Stomach smooth muscle (tissue), 2 donors: ENCODE results near the gene TBCE.
A peak's percentile ranks its signal among the peaks of the same experiment; 100 is the strongest.
"Not testable (repeated sequence)": the region's sequence is repeated elsewhere in the genome, so short reads cannot be mapped to it uniquely, and the experiment has no call there.

Experiments used
- H3K27ac ChIP-seq: one replicate; pipeline ENCODE4 v1.7.0; 2013; ENCODE audit warnings: mild to moderate bottlenecking, low read length, inconsistent platforms
- H3K27me3 ChIP-seq, 2 donors: one replicate each; pipeline ENCODE4 v1.7.0; 2013; ENCODE audit warnings: low read length in 2 of 2; ENCODE audit not compliant: insufficient read depth in 2 of 2, control insufficient read depth in 1 of 2
- H3K36me3 ChIP-seq, 2 donors: one replicate each; pipeline ENCODE4 v1.7.0; 2013; ENCODE audit warnings: low read length in 2 of 2; ENCODE audit not compliant: control insufficient read depth in 2 of 2, insufficient read depth in 2 of 2
- H3K4me1 ChIP-seq: one replicate; pipeline ENCODE4 v1.7.0; 2013; ENCODE audit warnings: low read length; ENCODE audit not compliant: control insufficient read depth, insufficient read depth
- H3K4me3 ChIP-seq, 2 donors: one replicate each; pipeline ENCODE4 v1.7.0; 2013; ENCODE audit warnings: low read length in 2 of 2
- H3K9ac ChIP-seq, 2 donors: one replicate each; pipeline ENCODE4 v1.7.0; 2013; ENCODE audit warnings: low read length in 2 of 2, mild to moderate bottlenecking in 1 of 2
- H3K9me3 ChIP-seq, 2 donors: one replicate each; pipeline ENCODE4 v1.7.0; 2013; ENCODE audit warnings: low read length in 2 of 2; ENCODE audit not compliant: control insufficient read depth in 2 of 2
- donor health status: healthy.
- donor health status: Pancreatic carcinoma.

TBCE gene

DNA sequence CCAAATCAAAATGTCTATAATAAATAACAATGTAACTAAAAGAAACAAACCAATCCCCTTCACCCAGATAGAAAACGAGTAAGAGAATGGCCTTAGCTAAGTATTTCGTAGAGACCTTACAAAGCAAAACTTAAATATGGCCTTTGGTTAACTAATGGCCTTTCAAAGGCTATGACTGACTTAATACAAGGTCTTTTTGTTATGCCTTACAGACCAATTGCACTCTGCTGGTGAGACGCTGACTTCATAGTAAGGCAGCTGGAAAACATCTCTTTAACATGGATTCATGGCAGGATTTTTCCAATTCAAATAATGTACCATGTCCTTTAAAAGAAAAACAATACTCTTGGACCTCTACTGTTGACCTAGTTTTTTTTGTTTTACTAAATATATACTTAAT is 15.8 kb upstream of the TBCE start:
- no peaks in the 10 kb centered on the region for H3K9me3 ChIP-seq
- H3K9ac ChIP-seq, result no peak overlapping the region
- H3K4me3 ChIP-seq, result no peak overlapping the region
- H3K27ac ChIP-seq, result no peak overlapping the region
- H3K4me1 ChIP-seq, result no peaks in the 10 kb centered on the region
- H3K36me3 ChIP-seq, result no peaks in the 10 kb centered on the region
- H3K27me3 ChIP-seq, result no peaks in the 10 kb centered on the region

DNA sequence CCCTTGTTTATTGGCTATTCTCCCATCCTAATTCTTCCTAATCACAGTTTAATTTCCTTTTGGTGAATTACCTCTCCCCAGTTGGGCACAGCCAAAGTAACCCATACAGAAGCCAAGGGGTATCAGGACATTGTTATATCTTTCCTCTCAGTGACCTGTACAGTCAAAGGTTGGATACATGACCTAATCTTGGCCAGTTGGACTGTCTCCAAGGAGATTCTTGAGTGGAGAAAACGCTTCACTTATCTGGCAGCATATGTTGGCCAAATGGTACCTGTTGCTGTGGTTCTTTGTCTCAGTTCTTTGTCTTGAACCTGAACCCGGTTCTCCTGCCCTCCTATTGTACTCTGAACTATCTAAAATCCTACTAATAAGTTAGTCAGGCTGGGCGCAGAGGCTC is 15.3 kb upstream of the TBCE start:
- Histone ChIP-seq H3K27me3 (no peaks in the 10 kb centered on the region), H3K9me3 (no peaks in the 10 kb centered on the region), H3K4me1 (no peaks in the 10 kb centered on the region), H3K9ac (no peak overlapping the region), H3K36me3 (no peaks in the 10 kb centered on the region), H3K4me3 (no peak overlapping the region), H3K27ac (no peak overlapping the region)

- no peak overlapping the region for H3K27ac ChIP-seq
- H3K36me3 ChIP-seq, result no peaks in the 10 kb centered on the region
- no peaks in the 10 kb centered on the region for H3K9me3 ChIP-seq
- no peaks in the 10 kb centered on the region for H3K27me3 ChIP-seq
- no peak overlapping the region for H3K4me3 ChIP-seq
- no peak overlapping the region for H3K9ac ChIP-seq
- no peaks in the 10 kb centered on the region for H3K4me1 ChIP-seq
Measured at GRCh38 chr1:235357485-235358373, 9.5 kb upstream of the TBCE start.

DNA sequence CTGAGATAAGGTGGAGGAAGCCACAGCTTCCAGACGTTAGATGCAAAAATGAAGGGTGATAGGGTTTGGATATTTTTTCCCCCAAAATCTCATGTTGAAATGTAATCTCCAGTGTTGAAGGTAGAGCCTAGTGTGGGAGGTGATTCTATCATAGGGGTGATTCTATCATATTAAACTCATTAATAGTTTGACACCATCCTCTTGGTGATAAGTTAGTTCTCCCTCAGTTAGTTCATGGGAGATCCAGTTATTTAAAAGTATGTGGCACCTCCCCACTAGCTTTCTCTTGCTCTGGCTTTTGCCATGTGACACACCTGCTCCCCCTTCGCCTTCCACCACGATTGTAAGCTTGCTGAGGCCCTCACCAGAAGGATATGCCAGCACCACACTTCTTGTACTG is 8.3 kb upstream of the TBCE start:
- Histone ChIP-seq H3K4me3 (no peak overlapping the region), H3K9me3 (no peaks in the 10 kb centered on the region), H3K27ac (no peak overlapping the region), H3K36me3 (no peaks in the 10 kb centered on the region), H3K27me3 (no peaks in the 10 kb centered on the region), H3K4me1 (no peaks in the 10 kb centered on the region), H3K9ac (no peak overlapping the region)

GRCh38 chr1:235364189-235364588 is 3.0 kb upstream of the TBCE start:
- not testable (repeated sequence) for H3K4me1 ChIP-seq, H3K27me3 ChIP-seq, H3K27ac ChIP-seq, H3K4me3 ChIP-seq, H3K36me3 ChIP-seq, H3K9ac ChIP-seq, H3K9me3 ChIP-seq

- Histone ChIP-seq H3K27me3 (no peaks in the 10 kb centered on the region), H3K36me3 (peaks cover 0 to 2% of the 10 kb centered on the region in 2 donors), H3K27ac (no peak overlapping the region), H3K4me1 (peaks cover 4% of the 10 kb centered on the region), H3K9me3 (no peaks in the 10 kb centered on the region), H3K9ac (no peak overlapping the region), H3K4me3 (no peak overlapping the region)
Measured at GRCh38 chr1:235366286-235366685, 941 bp upstream of the TBCE start.

DNA sequence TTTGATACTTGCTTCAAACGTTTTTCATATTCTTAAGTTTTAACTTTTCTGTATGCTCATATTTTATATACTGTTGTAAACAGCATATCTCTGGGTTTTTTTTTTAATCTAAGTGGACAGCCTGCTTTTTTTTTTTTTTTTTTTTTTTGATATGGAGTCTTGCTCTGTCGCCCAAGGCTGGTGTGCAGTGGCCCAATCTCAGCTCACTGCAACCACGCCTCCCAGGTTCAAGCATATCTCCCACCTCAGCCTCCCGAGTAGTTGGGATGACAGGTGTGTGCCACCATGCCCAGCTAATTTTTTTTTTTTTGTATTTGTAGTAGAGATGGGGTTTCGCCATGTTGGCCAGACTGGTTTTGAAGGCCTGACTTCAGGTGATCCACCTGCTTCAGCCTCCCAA is 1.2 kb downstream of the TBCE start:
- Histone ChIP-seq H3K4me1 (peaks cover 4% of the 10 kb centered on the region), H3K27me3 (no peaks in the 10 kb centered on the region), H3K9ac (no peak overlapping the region), H3K36me3 (peaks cover 0 to 2% of the 10 kb centered on the region in 2 donors), H3K4me3 (peak overlapping the region in 1 of 2 donors; percentile 98), H3K27ac (no peak overlapping the region), H3K9me3 (no peaks in the 10 kb centered on the region)

DNA sequence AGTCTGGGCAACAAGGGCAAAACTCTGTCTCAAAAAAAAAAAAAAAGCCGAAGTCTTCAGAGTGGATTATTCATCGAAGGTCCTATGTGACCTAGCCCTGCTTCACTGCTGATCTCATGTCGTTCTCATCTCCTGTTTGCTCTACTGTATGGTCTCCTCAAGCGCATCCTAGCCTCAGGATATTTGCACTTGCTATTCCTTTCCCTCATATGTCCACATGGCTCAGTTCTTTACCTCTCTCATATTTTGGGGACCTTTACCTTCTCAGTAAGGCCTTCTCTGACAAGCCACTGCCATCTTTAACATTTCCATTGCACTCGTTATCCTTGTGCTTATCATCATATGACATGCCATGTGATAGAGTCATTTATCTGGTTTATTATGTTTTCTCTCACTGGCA is 2.6 kb downstream of the TBCE start:
- no peaks in the 10 kb centered on the region for H3K27me3 ChIP-seq
- H3K4me1 ChIP-seq, result peaks cover 4% of the 10 kb centered on the region
- H3K27ac ChIP-seq, result no peak overlapping the region

DNA sequence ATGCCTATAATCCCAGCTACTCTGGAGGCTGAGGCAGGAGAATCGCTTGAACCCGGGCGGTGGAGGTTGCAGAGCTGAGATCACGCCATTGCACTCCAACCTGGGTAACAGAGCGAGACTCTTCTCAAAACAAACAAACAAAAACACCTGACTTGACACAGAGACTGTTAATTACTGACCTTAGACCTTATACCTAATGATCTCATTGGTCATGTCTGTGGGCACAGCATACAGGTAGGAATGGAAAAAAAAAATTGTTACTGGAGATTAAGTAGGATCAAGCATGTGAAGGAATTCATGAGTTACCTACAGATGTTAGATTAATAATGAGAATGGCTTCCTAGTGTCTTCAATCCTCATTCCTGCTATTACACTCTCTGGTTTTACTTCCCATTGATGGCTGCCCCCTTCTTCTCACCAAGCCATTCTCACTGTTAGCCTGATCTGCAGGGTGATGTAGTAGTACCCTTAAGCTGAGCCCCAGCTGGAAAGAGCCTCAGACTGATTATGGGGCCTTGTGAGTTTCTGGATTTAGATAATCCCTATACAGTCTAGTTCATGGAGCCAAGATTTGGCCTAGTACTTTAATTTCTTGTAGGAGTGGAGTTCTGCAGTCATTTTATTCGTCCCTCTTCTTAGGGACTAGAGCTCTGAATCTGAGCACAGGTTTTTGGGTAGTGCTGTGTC is 8.8 kb downstream of the TBCE start:
- Histone ChIP-seq H3K4me1 (no peaks in the 10 kb centered on the region), H3K9me3 (no peaks in the 10 kb centered on the region), H3K27me3 (no peaks in the 10 kb centered on the region), H3K4me3 (no peak overlapping the region), H3K9ac (no peak overlapping the region), H3K36me3 (peaks cover 2 to 8% of the 10 kb centered on the region in 2 donors), H3K27ac (no peak overlapping the region)

More for the DNA sequence above, 2.6 kb downstream of the TBCE start:
- H3K9me3 ChIP-seq, result no peaks in the 10 kb centered on the region
- H3K4me3 ChIP-seq, result no peak overlapping the region
- H3K9ac ChIP-seq, result no peak overlapping the region
- H3K36me3 ChIP-seq, result peaks cover 0 to 2% of the 10 kb centered on the region in 2 donors

- not testable (repeated sequence) for H3K4me1 ChIP-seq, H3K9me3 ChIP-seq, H3K4me3 ChIP-seq, H3K36me3 ChIP-seq, H3K27me3 ChIP-seq, H3K9ac ChIP-seq, H3K27ac ChIP-seq
Measured at GRCh38 chr1:235378134-235378735, 11.0 kb downstream of the TBCE start.
